HL-60 (cell line): ENCODE measurements around the gene TBL1X.

Experiments used
- DNase-seq, 2 experiments: peaks; one replicate each; pipeline ENCODE4 v3.0.0-alpha.2; 2010 to 2020; ENCODE audit warnings: low read depth in 1 of 2, low spot score in 1 of 2
- H3K27ac ChIP-seq: fragments of 250-450 bp; sonication (Bioruptor Pico); replicated peaks from 2 replicates; pipeline ENCODE4 v1.5.1; 2020; ENCODE audit warnings: mild to moderate bottlenecking, moderate library complexity
- H3K27me3 ChIP-seq: fragments of 250-450 bp; sonication (Bioruptor Pico); 2 replicates; pipeline ENCODE4 v1.5.1; 2021; ENCODE audit warnings: mild to moderate bottlenecking, moderate library complexity; ENCODE audit not compliant: insufficient read depth, poor library complexity, severe bottlenecking
- H3K4me3 ChIP-seq: replicated peaks from 2 replicates; pipeline ENCODE4 v1.5.1; 2011; ENCODE audit warnings: mild to moderate bottlenecking, control low read depth, low read length; ENCODE audit not compliant: insufficient read depth
- CTCF ChIP-seq: IDR thresholded peaks from one replicate; pipeline ENCODE4 v1.5.1; 2011; ENCODE audit warnings: low read length, control low read depth, inconsistent platforms; ENCODE audit not compliant: insufficient read depth
- GABPA ChIP-seq: IDR thresholded peaks from 2 replicates; pipeline ENCODE4 v1.6.1; 2012; ENCODE audit warnings: low read depth
- POLR2AphosphoS5 ChIP-seq: IDR thresholded peaks from 2 replicates; pipeline ENCODE4 v1.6.1; 2012; ENCODE audit warnings: low read depth
- SPI1 ChIP-seq: IDR thresholded peaks from 2 replicates; pipeline ENCODE4 v1.6.1; 2012; ENCODE audit warnings: low read depth, mild to moderate bottlenecking, borderline replicate concordance
- TF ChIP-seq, protein P1 (sequence below): IDR thresholded peaks from 2 replicates; pipeline ENCODE4 v1.6.1; 2012; ENCODE audit warnings: low read depth; ENCODE audit not compliant: insufficient replicate concordance

Gene TBL1X

DNA sequence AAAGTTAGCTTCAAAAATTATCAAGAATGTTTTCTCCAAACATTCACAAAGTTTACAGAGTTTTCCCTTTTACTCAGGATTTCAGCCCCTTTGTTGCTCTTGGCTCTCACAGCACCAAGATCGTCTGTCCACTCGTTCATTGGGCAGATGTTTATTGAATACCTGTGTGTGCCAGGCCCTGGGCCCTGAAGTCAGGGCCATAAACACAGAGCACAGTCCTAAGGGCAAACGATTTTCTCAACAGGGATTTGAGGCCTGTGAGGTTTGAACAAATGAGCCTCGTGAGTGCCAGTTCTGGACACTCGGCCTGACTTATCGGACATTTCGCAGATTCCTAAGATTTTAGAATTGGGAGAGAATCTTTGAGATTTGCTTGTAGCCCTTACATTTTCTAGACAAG, 142.1 kb downstream of the TBL1X start:
- Histone ChIP-seq H3K27me3 (no peaks in the 10 kb centered on the region), H3K27ac (no peak overlapping the region), H3K4me3 (no peak overlapping the region)
- TF ChIP-seq, protein P1, sequence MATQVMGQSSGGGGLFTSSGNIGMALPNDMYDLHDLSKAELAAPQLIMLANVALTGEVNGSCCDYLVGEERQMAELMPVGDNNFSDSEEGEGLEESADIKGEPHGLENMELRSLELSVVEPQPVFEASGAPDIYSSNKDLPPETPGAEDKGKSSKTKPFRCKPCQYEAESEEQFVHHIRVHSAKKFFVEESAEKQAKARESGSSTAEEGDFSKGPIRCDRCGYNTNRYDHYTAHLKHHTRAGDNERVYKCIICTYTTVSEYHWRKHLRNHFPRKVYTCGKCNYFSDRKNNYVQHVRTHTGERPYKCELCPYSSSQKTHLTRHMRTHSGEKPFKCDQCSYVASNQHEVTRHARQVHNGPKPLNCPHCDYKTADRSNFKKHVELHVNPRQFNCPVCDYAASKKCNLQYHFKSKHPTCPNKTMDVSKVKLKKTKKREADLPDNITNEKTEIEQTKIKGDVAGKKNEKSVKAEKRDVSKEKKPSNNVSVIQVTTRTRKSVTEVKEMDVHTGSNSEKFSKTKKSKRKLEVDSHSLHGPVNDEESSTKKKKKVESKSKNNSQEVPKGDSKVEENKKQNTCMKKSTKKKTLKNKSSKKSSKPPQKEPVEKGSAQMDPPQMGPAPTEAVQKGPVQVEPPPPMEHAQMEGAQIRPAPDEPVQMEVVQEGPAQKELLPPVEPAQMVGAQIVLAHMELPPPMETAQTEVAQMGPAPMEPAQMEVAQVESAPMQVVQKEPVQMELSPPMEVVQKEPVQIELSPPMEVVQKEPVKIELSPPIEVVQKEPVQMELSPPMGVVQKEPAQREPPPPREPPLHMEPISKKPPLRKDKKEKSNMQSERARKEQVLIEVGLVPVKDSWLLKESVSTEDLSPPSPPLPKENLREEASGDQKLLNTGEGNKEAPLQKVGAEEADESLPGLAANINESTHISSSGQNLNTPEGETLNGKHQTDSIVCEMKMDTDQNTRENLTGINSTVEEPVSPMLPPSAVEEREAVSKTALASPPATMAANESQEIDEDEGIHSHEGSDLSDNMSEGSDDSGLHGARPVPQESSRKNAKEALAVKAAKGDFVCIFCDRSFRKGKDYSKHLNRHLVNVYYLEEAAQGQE = no peak
- TF ChIP-seq SPI1 = no peak
- no peak for TF ChIP-seq POLR2AphosphoS5
- no peak for TF ChIP-seq CTCF
- no peak for DNase-seq

DNA sequence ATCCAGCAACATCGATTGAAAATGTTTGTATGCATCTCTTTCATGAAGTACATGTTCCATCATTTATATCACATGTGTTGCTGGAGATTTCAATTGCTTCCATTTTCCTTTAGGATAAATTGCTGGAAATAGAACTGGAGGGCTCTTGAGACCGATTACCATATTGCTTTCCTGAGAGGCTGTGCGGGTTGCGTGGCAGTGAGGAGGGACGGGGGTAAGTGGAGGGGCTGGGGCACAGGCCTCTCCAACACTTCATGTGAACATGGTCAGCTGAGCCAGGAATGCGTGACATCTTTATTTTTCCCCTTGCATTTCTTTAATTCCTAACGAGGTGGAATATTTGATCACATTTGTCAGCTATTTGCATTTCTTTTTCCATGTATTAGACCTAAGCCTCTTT, 144.6 kb downstream of the TBL1X start:
- no peak overlapping the region for H3K4me3 ChIP-seq
- H3K27me3 ChIP-seq = no peaks in the 10 kb centered on the region
- no peak for TF ChIP-seq GABPA
- TF ChIP-seq, protein P1 = no peak
- no peak for TF ChIP-seq CTCF
- TF ChIP-seq POLR2AphosphoS5 = no peak
- no peak for TF ChIP-seq SPI1
- H3K27ac ChIP-seq = no peak overlapping the region
- no peak for DNase-seq

- H3K27me3 ChIP-seq = no peaks in the 10 kb centered on the region
- DNase-seq = no peak
- TF ChIP-seq POLR2AphosphoS5 (no peak), SPI1 (no peak), CTCF (no peak), GABPA (no peak)
- TF ChIP-seq, protein P1 = no peak
- H3K27ac ChIP-seq = no peak overlapping the region
- no peak overlapping the region for H3K4me3 ChIP-seq
These were observed 145.1 kb downstream of the TBL1X start for GRCh38 chrX:9609987-9610386.
